HG03575 (cell line): ENCODE results near the gene HTRA3.

Experiments used
- ATAC-seq: cut with Tn5 transposase; IDR thresholded peaks from one replicate; pipeline ENCODE4 v1.9.1; 2021; ENCODE audit not compliant: unreplicated experiment, insufficient number of reproducible peaks, low FRiP score; ENCODE audit errors: extremely low read depth

HTRA3 gene

DNA sequence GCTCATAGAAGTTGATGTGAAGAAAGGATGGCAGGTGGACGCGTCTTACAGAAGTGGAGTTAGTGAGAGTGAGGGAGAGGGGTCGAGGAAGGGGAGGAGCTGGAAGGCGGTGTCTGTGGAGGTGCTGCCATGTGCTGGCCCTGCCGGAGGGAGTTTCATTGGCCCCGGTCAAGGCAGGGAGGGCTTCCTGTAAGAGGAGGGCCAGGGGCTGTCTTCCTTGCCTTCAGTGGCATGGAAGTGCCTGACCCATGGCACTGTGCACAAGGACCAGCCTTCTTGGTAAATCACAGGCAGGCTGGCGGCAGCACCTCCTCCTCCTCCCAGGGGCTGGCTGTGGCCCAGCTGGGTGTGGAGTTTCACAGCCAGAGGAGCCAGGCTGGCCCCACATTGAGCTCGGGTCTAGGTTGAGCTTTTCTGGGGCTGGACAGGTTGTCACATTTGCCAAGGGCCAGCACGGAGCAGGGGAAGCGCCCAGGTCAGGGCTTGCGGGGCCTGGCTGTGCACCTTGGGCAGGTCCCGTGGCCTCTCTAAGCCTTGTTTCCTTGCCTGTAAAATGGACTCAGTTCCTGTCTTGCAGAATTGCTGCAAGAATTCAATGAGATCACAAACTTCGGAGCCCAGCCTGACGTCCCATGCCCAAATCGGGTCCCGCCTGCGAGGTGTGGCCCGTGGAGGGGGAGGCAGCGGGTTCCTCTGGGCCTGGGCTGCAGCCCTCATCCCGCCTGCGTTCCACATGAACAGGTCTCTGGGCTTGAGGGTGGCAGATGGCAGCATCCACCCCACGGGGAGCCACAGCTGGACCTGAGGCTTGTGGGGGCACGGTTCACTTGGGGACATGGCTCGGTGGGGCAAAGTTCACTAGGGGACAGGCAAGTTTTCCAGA lies 7.0 kb downstream of the HTRA3 start:
- no peak for ATAC-seq

DNA sequence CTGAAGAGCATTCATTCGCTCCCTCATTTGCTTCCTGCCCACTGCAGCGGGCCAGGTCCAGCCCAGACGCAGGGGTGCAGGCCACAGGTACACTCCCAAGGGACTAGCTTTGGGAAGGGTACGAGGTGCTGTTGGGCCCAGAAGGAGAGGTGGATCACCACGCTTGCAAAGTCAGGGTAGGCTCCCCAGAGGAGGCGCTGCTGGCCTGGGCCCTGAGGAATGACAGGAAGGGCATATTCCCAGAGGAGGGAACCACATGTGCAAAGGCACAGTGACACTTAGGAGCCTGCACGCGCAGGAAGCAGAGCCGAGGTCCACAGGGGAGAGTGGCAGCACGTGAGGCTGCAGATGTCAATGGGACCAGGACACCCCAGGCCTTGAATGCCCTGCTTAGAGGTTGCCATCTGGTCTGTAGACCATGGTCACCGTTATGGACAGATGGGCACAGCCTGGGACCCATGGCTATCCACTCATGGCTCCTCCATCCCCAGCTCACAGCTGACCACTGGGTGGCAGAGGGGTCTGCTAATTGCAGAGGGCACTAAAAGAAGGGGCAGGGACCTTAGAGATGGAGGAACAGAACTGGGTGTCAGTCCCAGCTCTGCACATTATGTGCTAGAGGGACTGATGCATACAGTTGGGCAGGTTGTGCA lies 7.9 kb downstream of the HTRA3 start:
- no peak for ATAC-seq

DNA sequence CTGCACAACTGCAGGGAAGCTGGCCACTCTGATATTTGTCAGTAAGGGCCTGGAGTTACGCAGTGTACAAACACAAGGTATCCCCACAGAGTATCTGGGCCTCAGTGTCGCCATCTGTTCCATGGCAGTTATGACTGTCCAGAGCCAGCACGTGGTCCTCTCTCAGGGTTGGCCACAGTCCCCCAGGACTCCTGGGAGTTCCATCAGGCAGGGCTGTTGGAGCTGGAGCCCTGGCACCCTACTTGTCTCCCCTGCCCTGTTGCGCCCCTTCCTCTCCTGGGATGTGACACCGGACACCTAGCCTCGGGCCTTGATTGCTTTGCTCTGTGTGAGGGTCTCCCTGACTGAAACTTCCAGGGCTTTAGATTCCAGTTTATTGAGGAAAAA lies 8.4 kb downstream of the HTRA3 start:
- no peak for ATAC-seq

DNA sequence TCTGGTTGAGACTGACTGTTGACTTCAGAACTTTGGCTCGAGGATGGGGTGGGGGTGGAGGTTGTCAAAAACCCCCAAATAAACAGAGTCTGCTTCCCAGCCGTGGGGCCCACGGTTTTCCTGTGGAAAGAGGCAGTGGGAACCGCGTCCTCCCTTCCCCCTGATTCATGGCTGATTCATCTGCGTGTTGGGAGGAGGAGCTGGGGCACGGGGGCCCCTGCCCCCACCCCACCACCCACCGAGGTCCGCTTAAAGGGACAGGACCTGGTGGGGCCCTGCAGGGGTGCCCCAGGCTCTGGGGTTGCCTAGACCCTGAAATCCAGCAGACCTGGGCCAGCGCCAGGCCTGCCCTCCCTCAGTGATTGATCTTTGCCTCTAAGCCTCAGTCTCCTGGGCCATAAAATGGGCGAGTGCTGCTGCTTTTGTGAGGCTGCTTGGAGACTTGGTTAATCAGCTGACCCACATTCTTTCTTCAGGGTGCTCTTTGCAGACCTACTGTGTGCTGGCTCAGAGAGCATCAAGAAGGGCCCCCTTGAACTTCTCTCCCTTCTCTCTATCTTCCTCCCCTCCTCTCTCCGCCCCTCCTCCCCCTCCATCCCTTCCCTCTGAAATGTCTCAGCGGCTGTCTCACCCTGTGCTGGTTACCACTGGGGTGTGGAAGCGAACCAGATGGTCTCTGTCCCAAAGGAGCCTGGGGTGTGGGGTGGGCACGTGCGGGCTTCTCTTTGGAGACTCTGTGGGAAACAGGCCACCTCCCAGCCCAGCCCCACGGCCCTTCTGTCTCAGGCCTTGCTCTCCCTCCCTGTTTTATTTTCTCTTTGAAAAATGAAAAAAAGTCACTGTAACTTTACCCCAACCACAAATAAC lies 9.1 kb downstream of the HTRA3 start:
- ATAC-seq, result no peak

DNA sequence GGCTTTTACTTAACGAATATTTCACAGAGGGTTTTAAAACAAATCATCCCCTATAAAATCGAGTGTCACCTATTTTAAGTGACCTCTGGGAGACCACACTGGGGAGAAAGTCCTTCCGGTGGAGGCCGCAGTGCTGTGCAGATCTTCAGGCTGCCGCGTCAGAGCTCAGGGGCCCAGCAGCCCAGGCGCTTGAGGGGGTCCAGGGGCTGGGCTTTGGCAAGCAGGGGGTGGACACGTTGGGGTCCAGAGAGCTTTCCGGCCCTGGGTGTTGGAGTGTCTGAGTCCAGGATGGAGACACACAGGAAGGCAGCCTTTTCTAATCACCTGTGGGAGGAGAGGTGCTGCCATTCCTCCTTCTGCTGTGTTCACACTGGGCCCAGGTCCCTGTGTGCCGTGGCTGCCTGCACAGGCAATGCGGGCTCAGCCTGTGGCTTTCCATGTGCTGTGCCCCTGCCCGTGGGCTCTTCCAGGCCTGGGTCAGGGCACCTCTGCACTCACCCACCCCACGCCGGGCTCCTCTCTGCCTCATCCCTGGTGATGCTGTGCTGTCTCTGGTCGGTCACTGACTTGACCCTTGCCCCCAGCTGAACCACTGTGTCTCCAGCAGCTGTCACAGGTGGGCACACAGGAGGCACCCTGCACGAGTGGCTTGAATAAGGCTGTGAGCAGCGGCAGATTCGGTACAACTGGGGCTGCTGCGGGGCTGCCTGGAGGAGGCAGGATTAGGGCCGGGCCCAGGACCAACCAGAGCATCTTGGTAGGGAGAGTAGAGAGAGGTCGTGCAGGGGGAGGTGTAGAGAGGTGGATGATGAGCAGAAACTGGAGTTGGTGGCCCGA lies 10.0 kb downstream of the HTRA3 start:
- ATAC-seq, result no peak

DNA sequence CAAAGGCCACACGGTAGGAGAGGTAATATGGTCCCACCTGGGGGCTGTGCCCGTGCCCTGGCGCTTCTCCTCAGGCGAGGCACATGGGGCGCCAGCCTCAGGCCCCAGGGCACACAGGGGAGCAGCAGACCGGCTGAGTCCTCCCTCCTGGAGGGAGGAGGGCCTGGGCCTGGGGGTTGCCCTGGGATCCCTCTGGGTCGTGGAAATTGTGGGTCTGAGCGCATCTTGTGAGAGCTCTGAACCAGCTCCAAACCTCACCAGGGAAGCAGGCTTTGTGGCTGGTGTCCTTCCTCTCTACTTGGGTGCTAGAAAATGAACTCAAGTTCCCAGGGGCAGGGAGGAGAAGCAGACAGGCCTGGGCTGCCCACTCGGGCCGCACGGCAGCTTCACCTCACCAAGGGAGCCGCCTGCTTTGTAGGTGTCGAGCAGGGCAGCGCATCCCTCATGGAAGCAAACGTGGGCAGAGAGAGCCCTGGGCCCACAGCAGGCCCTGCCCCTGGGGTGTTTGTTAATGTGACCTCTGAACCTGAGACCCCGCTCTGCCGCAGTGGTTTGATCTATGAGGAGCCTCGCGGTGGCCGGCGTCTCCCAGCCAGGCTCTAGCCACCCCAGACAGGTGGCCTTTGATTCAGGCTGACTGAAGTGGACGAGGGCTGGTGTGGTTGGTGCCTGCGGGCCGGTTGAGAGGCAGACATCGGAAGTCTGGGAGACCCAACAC lies 10.8 kb downstream of the HTRA3 start:
- no peak for ATAC-seq

DNA sequence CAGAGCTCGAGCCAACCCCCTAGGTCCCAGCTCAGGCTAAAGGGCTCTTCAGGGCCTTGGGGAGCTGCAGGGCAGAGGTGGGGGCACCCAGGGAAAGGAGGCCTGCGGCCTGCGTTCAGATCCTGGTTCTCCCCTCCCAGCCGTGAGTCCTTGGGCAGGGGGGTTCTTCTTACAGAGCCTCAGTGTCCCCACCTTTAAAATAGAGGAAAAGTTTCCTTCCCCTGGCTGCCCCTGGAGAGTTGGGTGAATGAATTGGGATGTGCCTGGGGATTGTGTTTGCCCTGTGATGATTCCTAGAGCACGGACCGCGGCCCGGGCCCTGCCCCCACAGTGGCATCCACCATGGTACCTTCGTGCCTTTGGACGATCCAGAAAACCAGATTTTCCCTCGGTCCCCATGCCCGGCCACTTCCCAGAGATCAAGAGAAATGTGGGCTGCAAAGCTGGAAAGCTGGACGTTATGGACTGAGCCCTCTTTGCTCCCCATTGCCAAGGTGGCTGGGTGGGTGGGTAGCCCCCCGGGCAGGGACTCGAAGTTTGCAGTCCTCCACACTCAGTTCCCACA lies 11.4 kb downstream of the HTRA3 start:
- no peak for ATAC-seq

DNA sequence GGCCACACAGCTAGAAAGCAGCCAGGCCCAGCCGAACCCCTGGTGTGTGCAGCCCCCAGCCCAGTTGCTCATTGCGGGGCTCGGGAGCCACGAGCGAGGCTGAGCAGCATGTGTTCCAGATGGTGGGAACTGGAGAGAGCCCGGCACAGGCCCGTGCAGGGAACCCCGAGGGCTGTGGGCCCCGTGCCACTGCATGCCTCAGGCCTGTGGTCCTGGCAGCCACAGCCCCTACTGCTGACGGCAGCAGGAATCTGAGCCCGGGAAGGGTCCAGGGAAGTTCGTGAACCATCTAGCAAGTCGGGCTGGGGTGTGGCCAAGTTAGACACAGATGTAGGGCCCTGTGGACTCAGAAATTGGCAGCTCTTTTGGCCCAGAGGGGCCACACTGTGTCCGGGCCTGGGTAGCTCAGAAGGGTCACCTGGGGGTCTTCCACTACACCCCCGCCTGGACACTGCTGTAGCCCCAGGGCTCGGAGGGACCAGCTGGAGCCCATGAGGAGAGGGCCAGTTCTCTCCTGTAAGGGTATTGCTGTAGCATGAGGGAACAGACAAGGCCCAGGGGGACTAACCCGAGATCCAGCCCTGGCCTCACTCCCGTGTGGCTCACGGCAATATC lies 12.1 kb downstream of the HTRA3 start:
- no peak for ATAC-seq

DNA sequence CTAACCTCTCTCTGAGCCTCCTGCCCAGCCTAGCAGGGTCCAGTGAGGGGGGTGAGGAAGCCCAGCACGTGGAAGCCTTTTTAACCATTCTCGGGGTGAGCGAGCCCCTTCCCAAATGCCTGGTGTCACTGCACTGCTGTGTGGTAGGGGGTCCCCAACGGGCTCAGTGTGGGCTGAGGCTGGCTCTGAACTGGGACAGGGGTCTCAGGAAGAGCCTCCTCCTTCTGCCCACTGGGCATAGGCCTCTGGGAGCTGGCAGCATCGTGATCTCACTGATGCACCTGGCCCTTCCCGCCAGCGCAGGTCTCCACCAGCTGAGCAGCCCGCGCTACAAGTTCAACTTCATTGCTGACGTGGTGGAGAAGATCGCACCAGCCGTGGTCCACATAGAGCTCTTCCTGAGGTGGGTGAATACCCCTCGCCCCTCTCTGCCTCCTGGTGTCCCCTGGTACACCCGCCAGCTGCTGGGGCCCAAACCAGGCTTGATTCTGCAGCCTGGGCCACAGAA lies 12.6 kb downstream of the HTRA3 start:
- ATAC-seq, result no peak

DNA sequence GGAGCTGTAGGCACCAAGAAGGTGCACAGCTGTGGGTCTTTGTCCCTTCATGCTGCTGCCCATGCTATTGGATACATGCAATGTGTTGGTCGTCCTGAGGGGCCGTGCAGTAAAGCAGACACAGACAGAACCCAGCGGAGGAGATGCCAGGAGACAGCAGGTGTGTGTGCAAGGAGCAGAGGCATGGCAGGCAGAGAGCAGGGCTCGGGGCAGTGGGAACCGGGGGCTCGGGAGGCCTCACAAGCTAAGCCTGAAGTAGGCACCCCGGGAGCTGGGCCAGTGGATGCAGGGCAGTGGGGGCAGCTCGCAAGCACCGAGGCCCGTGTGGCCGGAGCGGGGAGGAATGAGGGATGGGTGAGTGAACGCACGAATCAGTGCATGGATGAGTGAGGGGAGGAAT lies 13.2 kb downstream of the HTRA3 start:
- ATAC-seq, result no peak

DNA sequence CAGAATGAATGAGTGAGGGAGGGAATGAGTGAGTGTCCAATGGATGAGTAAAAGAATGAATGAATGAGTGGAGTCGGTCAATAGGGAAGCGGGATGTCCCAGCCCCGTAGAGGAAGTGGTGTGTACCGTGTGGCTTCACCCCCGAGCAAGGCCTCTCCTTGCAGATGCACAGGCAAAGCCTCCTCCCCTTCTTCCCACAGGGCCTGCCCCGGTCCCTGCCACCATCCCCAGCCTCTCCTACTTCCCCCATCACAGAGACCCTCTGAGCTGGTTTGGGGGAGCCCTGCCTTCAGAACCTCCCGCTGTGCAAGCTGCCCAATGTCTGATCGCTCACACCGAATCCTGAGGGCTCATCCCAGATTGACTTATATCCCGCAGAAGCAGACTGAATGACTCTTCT lies 13.6 kb downstream of the HTRA3 start:
- no peak for ATAC-seq

DNA sequence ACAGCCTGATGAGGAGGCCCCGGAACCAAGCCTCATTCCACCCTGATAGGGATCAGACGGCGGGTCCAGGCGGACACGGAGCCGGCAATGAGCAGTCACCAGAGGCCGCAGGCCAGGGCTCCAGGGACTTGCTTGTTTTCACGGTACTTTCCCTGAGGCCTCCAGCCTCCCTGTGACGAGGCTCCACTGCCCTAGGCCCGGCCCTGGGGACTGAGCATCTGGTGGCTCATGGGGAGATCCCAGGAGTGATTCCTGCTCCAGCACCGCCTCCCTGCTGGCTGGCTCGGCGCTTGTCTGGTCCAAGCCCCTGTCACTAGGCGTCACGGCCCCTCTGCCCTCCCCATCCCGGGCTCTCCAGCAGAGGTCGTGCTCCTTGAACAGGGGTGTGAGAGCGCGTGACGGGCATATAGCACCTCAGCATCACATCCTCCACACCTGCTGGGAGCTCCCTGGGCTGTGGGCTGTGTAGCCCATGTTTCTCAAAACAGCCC lies 14.1 kb downstream of the HTRA3 start:
- no peak for ATAC-seq

DNA sequence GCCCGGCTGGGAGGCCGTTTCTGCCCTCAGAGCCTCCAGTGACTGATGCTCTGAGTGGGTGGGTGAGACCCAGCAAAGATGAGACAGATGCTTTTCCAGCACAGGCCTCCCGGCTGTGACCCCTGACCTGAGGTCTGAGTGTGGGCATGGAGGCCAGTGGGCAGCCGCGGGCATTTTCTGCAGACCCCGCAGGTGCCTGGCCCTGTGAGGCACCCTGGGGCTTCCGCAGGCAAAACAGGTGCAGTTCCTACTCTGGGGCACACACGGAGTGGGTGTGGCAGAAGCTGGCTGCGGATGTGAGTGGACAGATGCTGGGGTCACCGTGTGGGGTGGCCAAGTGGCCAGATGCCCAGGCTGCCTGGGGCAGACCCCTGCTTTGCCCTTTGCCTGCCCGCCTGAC lies 14.8 kb downstream of the HTRA3 start:
- no peak for ATAC-seq

DNA sequence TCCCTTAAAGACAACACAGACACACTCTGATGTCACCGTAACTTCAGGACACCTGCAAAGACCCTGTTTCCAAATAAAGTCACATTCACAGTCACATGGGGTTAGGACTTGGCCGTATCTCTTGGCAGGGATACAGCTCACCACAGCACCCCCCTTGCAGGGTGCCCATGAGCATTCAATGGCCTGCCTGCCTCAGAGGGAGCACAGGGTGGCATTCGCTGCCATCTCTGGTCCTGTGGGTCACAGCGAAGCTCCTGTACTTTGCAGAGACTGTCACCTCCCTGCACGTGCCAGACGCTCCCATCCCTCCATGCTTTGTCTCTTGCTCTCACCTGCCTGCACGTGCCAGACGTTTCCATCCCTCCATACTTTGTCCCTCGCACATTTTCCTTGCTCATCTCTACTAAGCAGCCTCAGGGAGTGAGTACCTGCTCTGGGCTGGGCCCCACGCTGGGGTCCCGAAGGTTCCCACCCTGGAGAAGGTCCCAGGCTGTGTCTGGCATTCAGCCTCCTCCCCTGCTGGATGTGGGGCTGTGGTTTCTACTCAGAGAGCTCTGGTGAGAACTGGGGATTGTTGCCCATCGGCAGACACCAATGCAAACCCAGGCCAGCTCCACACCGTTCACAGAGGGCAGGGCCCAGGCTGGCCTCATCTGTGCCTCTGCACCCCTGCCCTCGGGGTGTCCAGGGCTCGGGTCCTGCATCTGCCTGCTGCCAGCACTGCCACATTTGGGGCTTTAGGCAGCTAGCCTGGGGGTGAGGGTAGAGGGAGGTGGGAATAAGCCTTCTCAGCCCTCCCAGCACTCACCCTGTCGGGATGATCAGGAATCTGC lies 15.8 kb downstream of the HTRA3 start:
- no peak for ATAC-seq

DNA sequence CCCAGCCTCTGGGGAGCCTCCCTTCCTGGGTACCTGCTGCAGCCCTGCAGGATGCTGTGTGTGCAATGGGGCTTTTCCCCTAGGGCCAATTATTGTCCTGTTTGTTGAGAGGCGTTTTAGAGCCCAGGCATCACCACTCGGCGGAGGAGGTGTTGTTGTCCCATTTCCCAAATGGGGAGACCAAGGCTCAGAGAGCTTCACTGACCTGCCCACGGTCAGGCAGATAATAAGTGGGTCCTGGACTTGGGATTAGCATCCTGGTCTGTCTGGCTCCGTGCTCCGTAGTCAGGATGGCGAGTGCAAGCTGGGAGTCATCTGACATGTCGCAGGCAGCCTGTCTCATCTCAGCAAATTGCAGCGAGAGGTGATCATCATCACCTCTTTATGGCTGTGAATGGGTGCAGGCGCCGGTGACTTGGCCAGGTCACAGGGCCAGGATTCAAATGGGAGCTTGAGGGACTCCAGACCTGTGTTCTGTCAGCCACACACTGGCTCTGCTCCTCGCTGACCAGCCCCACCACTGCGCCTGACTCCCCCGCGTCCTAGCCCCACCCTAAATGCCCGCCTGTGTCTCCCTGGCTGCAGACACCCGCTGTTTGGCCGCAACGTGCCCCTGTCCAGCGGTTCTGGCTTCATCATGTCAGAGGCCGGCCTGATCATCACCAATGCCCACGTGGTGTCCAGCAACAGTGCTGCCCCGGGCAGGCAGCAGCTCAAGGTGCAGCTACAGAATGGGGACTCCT lies 16.6 kb downstream of the HTRA3 start:
- no peak for ATAC-seq
